A673 (cell line): Measurements from ENCODE around the gene ARHGAP30. TPM values are rescaled to one million over a fixed set of nuclear protein-coding genes. Genes with fewer than 3 reads are reported as not detected.

Source experiments
- BruUV-seq: library from RNA; stranded (reverse); fragments of 400-500 nt; replicated peaks from 2 replicates; lab custom pipeline; 2021; lab: Mats Ljungman, UMichigan
- CTCF ChIA-PET: fragments of 300-600 bp; sonication (Branson Sonifier 250); formaldehyde crosslinking; loops from one replicate; lab custom pipeline; 2022; ENCODE audit warnings: antibody characterized with exemption; lab: Charles Lee
- POLR2A ChIA-PET: fragments of 300-600 bp; sonication (Branson Sonifier 250); formaldehyde crosslinking; loops from one replicate; lab custom pipeline; 2022; ENCODE audit warnings: antibody characterized with exemption; ENCODE audit not compliant: low non-redundant PET; lab: Charles Lee
- DNase-seq: peaks from one replicate; pipeline ENCODE4 v3.0.0-alpha.2; 2015; ENCODE audit warnings: low spot score
- H3K27ac ChIP-seq: fragments of 200-600 bp; sonication (generic); 2 replicates; pipeline ENCODE4 v1.5.1; 2016; ENCODE audit warnings: mixed run types, low read depth, mild to moderate bottlenecking, mixed read lengths, antibody characterized with exemption, low read length; ENCODE audit not compliant: poor library complexity, severe bottlenecking
- H3K27me3 ChIP-seq: fragments of 200-600 bp; sonication (generic); replicated peaks from 2 replicates; pipeline ENCODE4 v1.6.1; 2017; ENCODE audit warnings: mixed run types, low read depth, mild to moderate bottlenecking, mixed read lengths, antibody characterized with exemption, low read length; ENCODE audit not compliant: insufficient read depth, poor library complexity
- H3K36me3 ChIP-seq: fragments of 200-600 bp; sonication (generic); 2 replicates; pipeline ENCODE4 v1.6.1; 2016; ENCODE audit warnings: mixed run types, mild to moderate bottlenecking, mixed read lengths, antibody characterized with exemption, low read length; ENCODE audit not compliant: insufficient read depth, poor library complexity, severe bottlenecking
- H3K4me1 ChIP-seq: fragments of 200-600 bp; sonication (generic); 2 replicates; pipeline ENCODE4 v1.6.1; 2017; ENCODE audit warnings: mixed run types, mild to moderate bottlenecking, mixed read lengths, antibody characterized with exemption, low read length; ENCODE audit not compliant: insufficient read depth, poor library complexity, severe bottlenecking
- H3K4me3 ChIP-seq: fragments of 200-600 bp; sonication (generic); 2 replicates; pipeline ENCODE4 v1.5.1; 2016; ENCODE audit warnings: low read depth, mixed run types, mild to moderate bottlenecking, mixed read lengths, low read length; ENCODE audit not compliant: poor library complexity, severe bottlenecking
- H3K9me3 ChIP-seq: fragments of 200-600 bp; sonication (generic); 2 replicates; pipeline ENCODE4 v1.6.1; 2016; ENCODE audit warnings: mixed run types, low read depth, mild to moderate bottlenecking, mixed read lengths, antibody characterized with exemption, low read length; ENCODE audit not compliant: poor library complexity, severe bottlenecking
- CTCF ChIP-seq: fragments of 300-800, 200-600 bp; sonication (generic); conservative IDR thresholded peaks from 2 replicates; pipeline ENCODE4 v1.5.1; 2017; ENCODE audit warnings: low read depth, mild to moderate bottlenecking, antibody characterized with exemption, low read length, moderate library complexity, mixed read lengths
- EZH2 ChIP-seq: fragments of 200-600 bp; sonication (generic); IDR thresholded peaks from 2 replicates; pipeline ENCODE4 v1.6.1; 2017; ENCODE audit warnings: borderline replicate concordance, low read depth, mild to moderate bottlenecking, mixed read lengths, antibody characterized with exemption, low read length; ENCODE audit not compliant: poor library complexity, severe bottlenecking
- intact Hi-C: fragments of 100-400 bp; cut with micrococcal nuclease; formaldehyde crosslinking; loops from one replicate; pipeline ENCODE4 v1.10.0; 2022; ENCODE audit not compliant: unreplicated experiment
- total RNA-seq: library from RNA; stranded (reverse); gene quantifications from 2 replicates; pipeline ENCODE4 v1.2.3, GENCODE V29; 2021

ARHGAP30 gene
- total RNA-seq, 1 experiment from 2014 or later: not detected

GRCh38 chr1:161082483-161082882 is 12.8 kb upstream of the ARHGAP30 start:
- ChIA-PET CTCF (no interaction called here), POLR2A (no interaction called here)
- no peak overlapping the region for H3K27ac ChIP-seq
- DNase-seq: no peak
- no peaks in the 10 kb centered on the region for H3K4me1 ChIP-seq
- BruUV-seq: no TSS peak
- intact Hi-C loops: no loop called here
- TF ChIP-seq EZH2: no peak
- TF ChIP-seq CTCF: no peak
- no peak overlapping the region for H3K4me3 ChIP-seq
- no peaks in the 10 kb centered on the region for H3K27me3 ChIP-seq
- H3K36me3 ChIP-seq: no peaks in the 10 kb centered on the region
- no peaks in the 10 kb centered on the region for H3K9me3 ChIP-seq

DNA sequence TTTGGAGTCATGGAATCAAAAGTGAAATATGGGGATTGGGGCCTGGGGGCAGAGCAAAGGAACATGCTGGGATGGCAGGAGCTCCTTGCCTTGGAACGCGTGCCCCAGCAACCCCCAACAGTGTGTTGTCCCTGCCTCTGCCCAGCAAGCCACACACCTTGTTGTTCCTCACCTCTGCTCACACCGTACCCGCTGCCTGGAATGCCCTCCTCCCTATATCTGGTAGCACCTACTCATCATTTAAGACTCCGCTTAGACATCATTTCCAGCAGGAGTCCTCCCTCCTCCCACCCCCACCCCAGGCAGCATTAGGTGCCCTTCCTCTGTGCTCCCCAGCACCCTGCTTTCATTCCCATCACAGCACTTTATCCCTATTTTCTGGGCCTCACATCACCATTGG is 11.8 kb upstream of the ARHGAP30 start:
- DNase-seq: no peak
- Histone ChIP-seq H3K27me3 (no peaks in the 10 kb centered on the region), H3K27ac (no peak overlapping the region), H3K36me3 (no peaks in the 10 kb centered on the region), H3K4me1 (no peaks in the 10 kb centered on the region), H3K4me3 (no peak overlapping the region), H3K9me3 (no peaks in the 10 kb centered on the region)
- BruUV-seq: no TSS peak
- intact Hi-C loops: no loop called here
- ChIA-PET POLR2A (no interaction called here), CTCF (no interaction called here)
- TF ChIP-seq CTCF: no peak
- no peak for TF ChIP-seq EZH2

DNA sequence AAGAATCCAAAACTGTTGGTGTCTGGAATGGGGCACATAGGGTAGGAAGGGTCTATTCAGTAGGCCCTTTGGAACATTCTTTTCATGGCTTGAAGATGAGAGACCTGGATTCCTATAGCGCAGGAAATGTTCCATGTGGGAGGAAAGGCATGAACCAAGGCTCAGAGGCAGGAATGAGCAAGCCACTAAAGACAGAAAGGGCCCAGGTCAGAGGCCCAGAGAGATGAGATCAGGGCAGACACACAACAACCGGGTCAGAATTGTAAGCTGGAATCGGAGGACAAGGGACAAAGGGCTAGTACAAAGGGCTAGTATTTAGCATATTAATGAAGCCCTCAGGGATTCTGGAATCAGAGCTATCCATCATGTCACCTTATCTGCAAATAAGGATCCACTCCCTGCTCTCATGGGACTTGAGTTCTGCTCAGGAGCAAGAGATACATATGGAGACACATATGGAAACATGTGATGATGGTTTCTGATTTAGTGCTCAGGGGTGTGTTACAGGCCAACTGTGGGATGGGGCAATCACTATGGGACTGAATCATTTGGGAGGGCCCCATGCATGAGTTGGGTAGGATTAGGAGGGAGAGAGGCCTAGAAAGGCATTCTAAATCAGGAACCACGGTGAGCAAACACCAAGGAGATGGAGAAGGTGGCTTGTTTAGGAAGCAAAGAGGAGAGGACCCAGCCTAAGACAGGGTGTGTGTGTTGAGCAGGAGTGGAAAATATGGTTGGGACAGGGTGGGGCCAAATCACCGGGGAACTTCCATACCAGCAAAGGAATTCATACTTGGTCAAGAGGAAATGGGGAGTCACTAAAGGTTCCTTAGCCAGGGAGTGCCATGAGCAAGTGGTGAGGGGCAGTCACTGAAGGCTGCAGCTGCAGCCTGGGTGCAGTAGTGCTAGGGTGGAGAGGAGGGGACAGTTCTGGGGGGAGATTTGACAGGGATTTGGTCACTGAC is 11.0 kb upstream of the ARHGAP30 start:
- Histone ChIP-seq H3K27ac (no peak overlapping the region), H3K27me3 (no peaks in the 10 kb centered on the region), H3K9me3 (no peaks in the 10 kb centered on the region), H3K4me3 (no peak overlapping the region), H3K4me1 (no peaks in the 10 kb centered on the region), H3K36me3 (no peaks in the 10 kb centered on the region)
- no peak for DNase-seq
- no TSS peak for BruUV-seq
- TF ChIP-seq EZH2 (no peak), CTCF (no peak)
- POLR2A ChIA-PET: no interaction called here
- CTCF ChIA-PET: no interaction called here
- intact Hi-C loops: no loop called here
